Measurements from ENCODE around the gene LIMS2. TPM values are rescaled to one million over a fixed set of nuclear protein-coding genes. Genes with fewer than 3 reads are reported as not detected.

The LIMS2 gene
- total RNA-seq, 1 donor from 2014 or later, result 6.2 TPM

DNA sequence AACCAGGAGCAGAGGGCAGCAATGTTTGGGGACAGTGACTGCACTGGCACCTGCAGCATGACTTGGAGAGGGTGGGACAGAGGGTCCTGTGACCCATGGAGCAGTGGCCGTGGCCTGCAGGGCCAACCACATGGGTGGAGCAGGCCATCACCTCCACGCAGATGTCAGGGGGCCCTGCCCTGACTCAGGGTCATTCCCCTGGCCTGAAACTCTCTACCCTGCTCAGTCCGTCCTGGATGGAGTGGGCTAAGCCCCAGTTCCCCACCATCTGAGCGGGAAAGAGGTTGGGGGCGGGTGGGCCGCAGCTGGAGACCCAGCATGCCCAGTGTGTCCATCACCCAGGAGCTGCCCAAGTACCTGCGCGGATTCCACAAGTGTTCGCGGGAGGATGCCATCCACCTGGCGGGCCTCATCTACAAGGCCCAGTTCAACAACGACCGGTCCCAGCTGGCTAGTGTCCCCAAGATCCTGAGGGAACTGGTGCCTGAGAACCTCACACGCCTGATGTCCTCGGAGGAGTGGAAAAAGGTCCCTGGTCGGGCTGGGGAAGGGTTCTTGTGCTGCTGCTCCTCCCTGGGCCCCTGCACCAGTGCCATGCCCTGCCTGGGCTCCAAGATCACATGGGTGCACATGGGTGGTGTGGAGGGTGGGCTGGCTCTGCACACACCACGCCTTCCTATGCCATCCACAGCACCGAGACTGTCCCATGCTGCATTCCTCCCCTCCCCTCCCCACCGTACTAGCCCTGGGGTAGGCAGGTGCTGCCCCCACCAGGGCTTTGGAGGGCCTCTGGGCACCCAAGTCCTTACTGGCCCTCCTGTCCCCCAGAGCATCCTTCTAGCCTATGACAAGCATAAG lies 39.7 kb downstream of the LIMS2 start:
- Mint-ChIP-seq H3K4me3 (ENCODE audit: low read depth) (no peak overlapping the region), H3K36me3 (ENCODE audit: insufficient read depth) (no peaks in the 10 kb centered on the region), H3K27ac (no peak overlapping the region), H3K27me3 (no peaks in the 10 kb centered on the region), H3K9me3 (ENCODE audit: low read depth) (no peaks in the 10 kb centered on the region), H3K4me1 (ENCODE audit: low read depth) (peaks cover 5% of the 10 kb centered on the region)
- no peak for TF ChIP-seq CTCF (IDR thresholded peaks at IDR 0.05; ENCODE audit: unreplicated experiment)
- no peak for DNase-seq (ENCODE audit: low spot score, unreplicated experiment)

DNA sequence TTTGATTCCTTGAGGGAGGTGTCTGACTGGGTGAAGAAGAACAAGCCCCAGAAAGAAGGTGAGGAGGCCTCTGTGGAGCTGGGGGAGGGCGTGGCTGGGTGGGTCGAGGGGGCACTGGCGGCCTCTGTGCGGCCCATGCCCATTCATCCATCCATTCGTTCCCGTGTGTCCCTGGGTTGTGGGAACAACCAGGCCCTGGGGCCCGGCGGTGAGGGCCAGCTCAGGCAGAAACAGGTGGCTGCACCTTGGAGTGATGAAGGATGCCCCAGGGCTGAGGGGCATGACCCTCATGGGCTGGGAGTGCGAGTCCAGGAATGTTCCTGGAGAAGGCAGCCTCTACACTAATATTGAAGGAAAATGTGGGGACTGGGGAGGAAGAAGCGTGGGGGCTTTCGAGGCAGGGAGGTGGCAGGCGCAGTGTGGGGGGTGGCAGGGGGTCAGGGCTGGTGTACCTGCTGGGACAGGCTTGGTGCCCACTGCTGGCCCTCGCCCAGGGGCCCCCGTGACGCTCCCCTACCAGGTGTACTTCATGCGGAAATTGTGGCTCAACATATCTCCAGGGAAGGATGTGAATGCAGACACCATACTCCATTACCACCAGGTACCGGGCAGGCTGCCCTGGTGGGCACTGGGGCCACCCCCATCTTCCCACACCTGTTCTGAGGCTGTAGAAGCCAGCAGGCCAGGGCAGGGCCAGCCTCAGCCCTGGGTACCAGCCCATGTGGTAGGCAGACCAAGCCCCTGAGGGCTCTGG lies 40.5 kb downstream of the LIMS2 start:
- H3K9me3 Mint-ChIP-seq (ENCODE audit: low read depth), result no peaks in the 10 kb centered on the region
- H3K27me3 Mint-ChIP-seq, result no peaks in the 10 kb centered on the region
- TF ChIP-seq CTCF (IDR thresholded peaks at IDR 0.05; ENCODE audit: unreplicated experiment), result no peak
- H3K4me1 Mint-ChIP-seq (ENCODE audit: low read depth), result peaks cover 5% of the 10 kb centered on the region
- no peaks in the 10 kb centered on the region for H3K36me3 Mint-ChIP-seq (ENCODE audit: insufficient read depth)
- H3K27ac Mint-ChIP-seq, result no peak overlapping the region
- no peak overlapping the region for H3K4me3 Mint-ChIP-seq (ENCODE audit: low read depth)
- no peak for DNase-seq (ENCODE audit: low spot score, unreplicated experiment)

DNA sequence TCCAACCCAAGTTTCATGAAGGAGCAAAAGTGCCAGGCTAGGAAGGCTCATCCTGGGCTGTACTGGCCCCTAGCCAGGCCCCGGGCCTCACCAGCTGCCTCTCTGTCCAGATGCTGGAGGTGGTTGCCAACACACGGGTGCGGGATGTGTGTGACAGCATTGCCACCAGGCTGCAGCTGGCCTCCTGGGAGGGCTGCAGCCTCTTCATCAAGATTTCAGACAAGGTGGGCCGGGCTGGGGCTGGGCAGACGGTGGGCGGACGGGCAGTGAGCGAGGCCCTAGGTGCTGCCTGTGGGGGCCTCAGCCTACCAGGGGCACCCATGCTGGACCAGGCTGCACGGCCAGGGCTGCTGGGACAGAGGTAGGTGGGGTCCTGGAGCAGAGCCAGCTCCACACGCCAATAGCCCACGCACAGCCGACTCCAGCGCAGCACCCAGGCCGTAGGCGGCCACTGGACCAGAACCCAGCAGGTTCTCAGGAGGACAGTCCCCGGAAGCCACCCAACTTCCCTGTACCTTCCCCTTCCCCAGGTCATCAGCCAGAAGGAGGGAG lies 41.2 kb downstream of the LIMS2 start:
- Mint-ChIP-seq H3K4me3 (ENCODE audit: low read depth) (no peak overlapping the region), H3K9me3 (ENCODE audit: low read depth) (no peaks in the 10 kb centered on the region), H3K4me1 (ENCODE audit: low read depth) (peaks cover 5% of the 10 kb centered on the region), H3K36me3 (ENCODE audit: insufficient read depth) (no peaks in the 10 kb centered on the region), H3K27ac (no peak overlapping the region), H3K27me3 (no peaks in the 10 kb centered on the region)
- no peak for DNase-seq (ENCODE audit: low spot score, unreplicated experiment)
- no peak for TF ChIP-seq CTCF (IDR thresholded peaks at IDR 0.05; ENCODE audit: unreplicated experiment)

GRCh38 chr2:127633556-127634065 lies 41.7 kb downstream of the LIMS2 start:
- no peaks in the 10 kb centered on the region for H3K9me3 Mint-ChIP-seq (ENCODE audit: low read depth)
- H3K4me1 Mint-ChIP-seq (ENCODE audit: low read depth), result peaks cover 5% of the 10 kb centered on the region
- H3K4me3 Mint-ChIP-seq (ENCODE audit: low read depth), result no peak overlapping the region
- no peak for DNase-seq (ENCODE audit: low spot score, unreplicated experiment)
- no peak for TF ChIP-seq CTCF (IDR thresholded peaks at IDR 0.05; ENCODE audit: unreplicated experiment)
- H3K27ac Mint-ChIP-seq, result no peak overlapping the region
- no peaks in the 10 kb centered on the region for H3K27me3 Mint-ChIP-seq
- H3K36me3 Mint-ChIP-seq (ENCODE audit: insufficient read depth), result no peaks in the 10 kb centered on the region
